Activated CD4-positive, alpha-beta T cell treated with anti-CD3 and anti-CD28 coated beads, Interleukin-2, amount 50 U/mL, for 24 hours (primary cell): ENCODE results near the gene CALML6.
"Not testable (repeated sequence)": the region's sequence is repeated elsewhere in the genome, so short reads cannot be mapped to it uniquely, and the experiment has no call there.

Experiments used
- DNase-seq, 2 donors: peaks; one replicate each; pipeline ENCODE4 v3.0.0-alpha.2; 2020; ENCODE audit warnings: low read depth in 1 of 2, low spot score in 1 of 2

CALML6 gene, protein sequence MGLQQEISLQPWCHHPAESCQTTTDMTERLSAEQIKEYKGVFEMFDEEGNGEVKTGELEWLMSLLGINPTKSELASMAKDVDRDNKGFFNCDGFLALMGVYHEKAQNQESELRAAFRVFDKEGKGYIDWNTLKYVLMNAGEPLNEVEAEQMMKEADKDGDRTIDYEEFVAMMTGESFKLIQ

DNA sequence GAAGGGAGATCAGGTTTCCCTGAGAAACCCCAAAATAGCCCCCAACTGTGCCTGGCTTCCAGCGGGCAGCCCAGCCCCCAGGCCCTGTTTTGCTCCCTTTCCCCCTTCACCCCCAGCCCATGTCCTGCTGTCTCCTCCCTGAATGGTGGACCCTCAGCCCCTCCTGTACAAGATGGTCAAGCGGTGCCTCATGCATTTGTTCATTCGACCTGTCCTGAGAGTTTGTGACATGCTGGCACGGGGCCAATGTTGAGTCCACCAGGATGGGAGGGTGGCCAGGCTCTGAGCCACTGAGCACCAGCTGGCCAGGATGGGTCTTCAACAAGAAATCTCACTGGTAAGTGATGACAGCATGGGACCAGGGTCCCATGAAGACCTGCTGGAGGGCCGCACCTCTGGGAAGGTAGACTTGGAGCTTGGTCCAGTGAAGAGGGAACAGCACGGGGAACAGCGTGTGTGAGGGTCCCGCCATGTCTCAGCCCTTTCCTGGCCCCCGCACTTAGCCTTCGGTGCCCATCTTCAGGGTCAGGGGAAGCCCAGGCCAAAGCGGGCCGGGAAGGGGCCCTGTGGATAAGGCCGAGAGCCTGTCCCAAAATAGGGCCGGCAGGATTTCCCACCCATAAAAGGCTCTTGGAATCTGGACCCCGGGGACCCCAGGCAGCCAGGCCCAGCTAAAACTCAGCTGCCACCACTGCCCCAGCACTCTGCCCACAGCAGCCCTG, at the start of gene CALML6:
TSS of gene CALML6 (plus strand) at position 290 of the 722 bp plus-strand sequence. CDS start at position 311, 21 bp downstream.
- no peak for DNase-seq

DNA sequence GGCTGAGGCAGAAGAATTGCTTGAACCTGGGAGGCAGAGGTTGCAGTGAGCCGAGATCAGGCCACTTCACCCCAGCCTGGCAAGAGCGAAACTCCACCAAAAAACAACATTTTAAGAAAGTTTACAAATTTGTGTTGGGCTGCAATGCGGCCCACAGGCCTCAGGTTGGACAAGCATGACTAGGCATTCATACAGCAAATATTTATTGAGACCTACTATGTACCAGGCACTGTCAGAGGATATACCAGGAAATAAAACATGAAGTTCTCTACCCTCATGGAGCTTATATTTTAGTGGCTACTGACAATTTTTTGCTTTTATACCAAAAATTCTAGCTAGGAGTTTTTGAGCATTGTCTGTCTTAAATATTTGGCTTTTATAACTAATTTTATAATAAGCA, 47.9 kb upstream of the CALML6 start:
- no peak for DNase-seq

DNA sequence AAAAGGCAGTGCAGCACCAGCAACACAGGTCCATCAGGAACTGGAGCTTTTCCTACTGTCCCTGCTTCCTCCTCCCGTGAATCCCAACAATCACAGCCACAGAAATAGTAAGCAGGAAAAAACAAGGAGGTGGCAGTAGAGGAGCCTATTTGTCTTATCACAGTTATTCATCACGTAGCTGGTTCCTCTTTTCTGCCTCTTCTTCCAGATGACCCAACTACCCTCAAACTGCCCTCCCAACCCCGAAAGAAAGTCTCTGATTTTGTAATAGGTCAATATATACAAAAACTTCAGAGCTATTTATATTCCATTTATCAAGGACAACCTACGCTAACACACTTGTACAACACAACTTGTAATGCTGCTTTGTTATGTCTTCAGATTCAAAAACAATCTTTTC, 45.6 kb upstream of the CALML6 start:
- DNase-seq = no peak

DNA sequence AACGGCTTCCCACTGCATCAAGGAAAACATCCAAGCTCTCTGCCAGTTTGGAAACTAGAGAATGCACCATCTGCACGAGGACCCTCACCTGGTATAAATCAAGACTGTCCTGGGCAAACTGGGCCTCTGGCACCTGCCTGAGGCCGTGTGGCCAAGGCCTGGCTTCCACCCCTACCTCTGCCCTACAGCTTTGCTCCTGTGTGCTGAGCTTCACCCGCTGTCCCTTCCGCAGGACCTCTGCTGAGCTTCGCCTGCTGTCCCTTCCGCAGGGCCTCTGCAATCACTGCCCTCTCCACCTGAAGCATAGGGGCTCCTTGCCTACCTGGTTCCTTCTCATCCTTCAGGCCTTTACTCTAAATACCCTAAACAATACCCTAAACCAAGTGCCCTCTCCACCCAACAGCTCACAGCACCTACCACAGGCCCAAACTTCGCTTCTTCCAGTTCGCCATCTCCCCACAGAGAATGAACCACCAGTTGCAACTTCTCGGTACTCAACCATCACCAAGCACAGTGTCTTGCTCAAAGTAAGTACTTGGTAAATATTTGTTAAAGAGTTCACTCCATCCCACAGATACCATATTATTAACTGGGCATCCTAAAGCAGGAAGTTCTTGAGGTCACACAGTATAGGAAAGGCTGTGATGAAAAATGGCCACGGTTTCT, 42.6 kb upstream of the CALML6 start:
- DNase-seq = no peak

DNA sequence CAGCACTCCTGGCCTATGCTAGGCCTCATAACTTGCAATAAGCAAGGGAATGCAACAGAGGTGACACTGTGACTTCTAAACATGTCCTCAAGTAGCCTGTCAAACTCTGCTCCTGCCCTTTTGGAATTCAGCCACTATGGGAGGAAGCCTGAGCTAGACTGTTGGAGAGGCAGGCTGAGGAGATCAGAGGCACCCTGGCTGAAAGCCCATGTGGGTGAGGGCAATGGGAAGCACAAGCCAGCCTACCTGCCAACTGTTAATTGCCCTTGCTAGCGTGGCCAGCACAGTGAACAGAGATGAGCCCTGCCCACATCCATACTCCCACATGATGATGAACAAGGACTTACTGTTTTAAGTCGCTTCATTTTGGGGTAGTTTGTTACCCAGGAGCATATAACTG, 41.9 kb upstream of the CALML6 start:
- DNase-seq = no peak

DNA sequence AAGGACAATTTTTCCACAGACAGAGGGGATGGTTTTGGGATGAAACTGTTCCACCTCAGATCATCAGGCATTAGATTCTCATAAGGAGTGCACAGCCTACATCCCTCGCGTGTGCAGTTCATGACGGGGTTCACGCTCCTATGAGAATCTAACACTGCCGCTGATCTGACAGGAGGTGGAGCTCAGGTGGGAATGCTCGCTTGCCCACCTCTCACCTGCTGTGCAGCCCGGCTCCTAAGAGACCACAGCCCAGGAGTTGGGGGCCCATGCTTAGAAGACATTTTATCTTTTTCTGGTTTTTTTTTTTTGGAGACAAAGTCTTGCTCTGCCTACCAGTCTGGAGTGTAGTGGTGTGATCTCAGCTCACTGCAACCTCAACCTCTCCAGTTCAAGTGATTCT, 40.2 kb upstream of the CALML6 start:
- no peak for DNase-seq

DNA sequence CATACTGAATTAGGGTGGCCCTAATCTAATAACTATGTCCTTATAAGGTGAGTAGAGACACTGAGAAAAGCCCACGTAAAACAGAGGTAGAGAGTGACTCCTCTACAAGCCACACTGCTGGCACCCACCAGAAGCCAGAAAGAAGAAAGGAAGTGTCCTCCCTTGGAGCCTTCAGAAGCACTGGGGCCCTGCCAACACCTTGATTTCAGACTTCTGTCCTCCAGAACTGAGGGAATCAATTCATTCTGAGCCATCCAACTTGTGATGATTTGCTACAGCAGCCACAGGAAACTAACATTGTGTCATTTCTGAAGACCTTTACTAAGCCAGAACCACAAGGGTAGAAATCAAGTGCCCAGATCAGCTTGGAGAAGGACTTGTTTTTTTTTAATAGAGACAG, 39.1 kb upstream of the CALML6 start:
- DNase-seq = no peak

DNA sequence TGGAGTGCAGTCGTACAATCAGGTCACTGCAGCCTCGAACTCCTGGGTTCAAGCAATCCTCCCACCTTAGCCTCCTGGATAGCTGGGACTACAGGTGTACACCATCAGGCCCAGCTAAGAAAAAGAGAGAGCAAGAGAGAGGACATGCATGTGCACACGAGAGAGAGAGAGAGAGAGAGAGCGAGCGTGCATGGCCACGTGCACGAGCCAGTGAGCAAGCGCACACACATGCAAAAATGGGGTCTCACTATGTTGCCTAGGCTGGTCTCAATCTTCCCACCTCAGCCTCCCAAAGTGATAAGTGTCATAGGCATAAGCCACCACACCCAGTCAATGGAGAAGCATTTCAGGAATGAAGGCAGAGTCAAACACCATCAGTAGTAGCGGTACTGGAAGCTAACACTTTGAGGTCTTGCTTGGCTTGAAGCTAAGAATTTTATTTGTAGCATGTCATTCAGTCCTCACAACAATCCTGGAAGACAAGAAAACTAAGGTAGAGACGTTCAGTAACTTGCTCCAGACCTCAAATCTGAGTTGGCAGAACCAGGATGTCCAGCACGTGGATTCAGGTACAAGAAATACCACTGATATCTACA, 38.6 kb upstream of the CALML6 start:
- DNase-seq = no peak

DNA sequence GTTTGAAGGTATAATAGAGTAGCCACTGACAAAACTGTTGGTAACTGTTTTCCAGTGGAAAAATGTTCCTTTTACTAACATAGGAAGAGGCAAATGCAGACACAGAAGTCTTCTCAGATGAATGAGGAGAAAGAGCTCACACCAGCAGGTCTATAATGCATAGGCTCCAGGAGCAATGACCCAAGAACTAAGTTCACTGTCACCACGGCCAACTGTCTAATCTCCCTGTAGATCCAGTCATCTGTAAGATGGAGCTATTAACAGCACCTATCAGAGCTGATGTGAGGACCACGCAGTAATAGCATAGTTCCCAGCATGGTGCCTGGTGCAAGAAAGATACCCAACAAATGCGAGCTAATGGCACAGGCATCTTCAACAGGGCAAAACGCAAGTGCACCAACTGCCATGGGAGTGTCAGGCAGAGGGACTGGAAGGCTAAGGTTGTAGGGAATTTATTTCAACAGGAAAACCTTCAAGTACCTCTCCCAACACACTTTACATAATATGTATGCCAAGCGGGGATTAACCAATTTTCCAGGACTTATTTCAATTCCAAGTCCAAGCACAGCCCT, 37.1 kb upstream of the CALML6 start:
- no peak for DNase-seq

DNA sequence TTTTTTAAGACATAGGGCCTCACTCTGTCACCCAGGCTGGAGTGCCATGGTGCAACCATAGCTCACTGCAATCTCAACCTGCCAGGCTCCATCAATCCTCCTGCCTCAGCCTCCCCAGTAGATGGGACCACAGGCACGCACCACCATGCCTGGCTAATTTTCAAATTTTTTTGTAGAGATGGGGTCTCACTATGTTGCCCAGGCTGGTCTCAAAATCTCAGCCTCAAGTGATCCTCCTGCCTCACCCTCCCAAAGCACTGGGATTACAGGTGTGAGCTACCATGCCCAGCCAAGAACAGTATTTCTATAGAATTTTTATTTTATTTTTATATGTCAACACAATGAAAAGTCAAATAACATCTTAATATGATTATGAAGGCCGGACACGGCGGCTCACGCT, 35.1 kb upstream of the CALML6 start:
- DNase-seq = no peak

DNA sequence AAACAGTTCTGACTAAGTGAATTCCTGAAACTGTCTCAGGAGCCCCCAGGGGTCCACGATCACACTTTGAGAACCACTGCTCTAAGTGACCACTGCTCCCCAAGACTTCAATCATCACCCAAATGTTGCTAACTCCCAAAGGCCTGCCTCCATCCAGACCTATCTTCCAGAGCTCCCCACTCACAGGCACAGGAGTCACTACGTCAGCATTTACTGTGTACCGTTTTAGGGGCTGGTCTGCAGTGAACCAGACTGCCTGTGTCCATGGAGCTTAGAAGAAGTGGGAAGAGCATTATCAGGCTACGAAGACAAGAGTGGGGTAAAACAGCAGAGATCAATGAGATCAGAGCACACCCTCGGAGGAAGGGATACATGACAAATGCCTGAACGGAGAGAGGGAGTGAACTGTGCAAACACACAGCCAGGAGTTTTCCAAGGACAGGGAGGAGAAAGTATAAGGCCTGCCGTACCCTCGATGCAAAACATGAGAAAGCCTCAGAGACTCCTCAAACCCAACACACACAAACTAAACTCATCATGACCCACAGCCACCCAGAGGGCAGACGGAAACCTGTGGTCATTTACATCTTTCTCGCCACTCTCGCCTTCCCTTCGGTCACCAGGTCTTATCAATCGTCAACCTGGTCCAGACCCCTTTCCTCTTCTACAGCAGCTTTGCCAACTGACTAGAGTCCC, 34.3 kb upstream of the CALML6 start:
- no peak for DNase-seq

DNA sequence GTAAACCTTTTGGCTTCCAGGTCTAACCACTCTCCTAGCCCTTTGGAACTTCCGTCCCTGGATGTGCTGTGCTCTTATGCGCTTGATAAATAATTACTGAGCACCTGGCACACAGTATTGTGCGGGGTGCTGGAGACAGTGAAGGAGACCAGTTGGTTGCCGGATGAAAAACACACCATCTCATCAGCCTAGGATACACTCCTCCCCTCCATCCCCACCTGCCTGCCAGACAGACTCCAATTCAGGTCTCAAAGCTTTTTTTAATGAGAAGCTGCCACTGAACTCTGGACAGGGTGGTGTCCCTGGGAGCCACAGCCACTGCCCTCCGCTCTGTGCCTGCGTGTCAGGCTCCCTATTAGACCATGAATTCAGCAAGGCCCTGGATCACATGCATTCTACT, 33.3 kb upstream of the CALML6 start:
- DNase-seq = no peak

DNA sequence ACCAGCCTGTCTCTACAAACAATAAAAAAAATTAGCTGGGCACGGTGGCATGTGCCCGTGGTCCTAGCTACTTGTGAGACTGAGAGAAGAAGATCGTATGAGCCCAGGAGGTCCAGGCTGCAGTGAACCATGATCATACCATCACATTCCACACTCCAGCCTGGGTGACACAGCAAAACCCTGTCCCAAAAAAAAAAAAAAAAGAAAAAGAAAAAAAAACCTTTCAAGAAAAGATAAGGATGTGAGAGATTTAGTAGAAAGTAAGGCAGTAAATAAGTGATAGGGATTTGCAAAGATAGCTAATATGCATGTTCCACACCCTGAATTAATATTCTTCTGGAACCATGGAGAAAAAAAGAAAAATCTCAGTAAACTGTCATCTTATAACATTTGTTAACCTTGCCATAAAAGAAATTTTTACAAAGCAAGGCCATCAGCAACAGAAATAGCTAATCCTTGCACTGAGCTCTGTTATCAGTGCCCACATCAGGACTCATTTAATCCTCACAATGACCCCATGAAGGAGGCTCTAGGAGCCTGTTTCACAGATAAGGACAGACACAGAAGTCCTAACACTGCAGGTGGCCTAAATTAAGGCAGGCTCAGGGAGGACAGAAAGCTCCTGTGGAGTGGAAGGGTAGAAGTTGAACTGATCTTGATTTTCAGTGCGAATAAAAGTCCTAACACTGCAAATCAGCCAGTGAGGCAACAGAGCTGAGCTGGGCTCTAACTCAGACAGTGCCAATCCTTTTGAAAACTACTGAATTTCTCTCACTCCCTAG, 31.8 kb upstream of the CALML6 start:
- no peak for DNase-seq

DNA sequence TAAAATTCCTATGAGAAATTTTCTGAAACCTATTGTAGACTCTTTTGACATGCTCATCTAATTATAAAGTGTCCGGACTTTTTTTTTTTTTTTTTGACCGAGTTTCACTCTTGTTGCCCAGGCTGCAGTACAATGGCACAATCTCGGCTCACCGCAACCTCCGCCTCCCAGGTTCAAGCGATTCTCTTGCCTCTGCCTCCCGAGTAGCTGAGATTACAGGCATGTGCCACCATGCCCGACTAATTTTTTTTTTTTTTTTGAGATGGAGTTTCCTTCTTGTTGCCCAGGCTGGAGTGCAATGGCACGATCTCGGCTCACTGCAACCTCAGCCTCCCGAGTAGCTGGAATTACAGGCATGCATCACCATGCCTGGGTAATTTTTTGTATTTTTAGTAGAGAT, 31.2 kb upstream of the CALML6 start:
- DNase-seq = not testable (repeated sequence)

DNA sequence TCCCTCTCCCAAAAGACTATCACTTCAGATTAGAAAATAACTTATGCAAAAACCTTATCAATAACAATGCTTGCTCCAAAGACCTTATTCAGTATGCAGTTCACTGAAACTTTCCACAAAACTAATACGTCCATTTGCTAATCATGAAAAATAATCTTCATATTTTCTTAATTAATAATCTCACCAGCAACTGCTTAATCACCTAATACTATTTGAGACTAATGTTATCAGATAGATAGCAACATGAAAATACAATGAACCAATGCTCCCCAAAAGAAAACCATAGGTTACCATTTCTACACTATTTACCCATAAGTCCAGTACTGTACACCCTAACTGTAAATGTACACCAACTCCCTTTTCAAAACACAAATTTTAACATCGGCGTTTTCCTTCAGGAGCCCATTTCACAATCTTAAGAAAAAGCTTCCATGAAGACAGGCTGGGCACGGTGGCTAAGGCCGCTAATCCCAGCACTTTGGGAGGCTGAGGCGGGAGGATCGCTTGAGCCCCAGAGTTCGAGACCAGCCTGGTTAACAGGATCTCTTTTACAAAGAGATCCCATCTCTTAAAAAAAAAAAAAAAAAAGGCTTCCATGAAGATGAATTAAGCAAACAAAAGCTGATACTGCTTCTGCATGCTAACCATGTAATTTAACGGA, 25.8 kb upstream of the CALML6 start:
- no peak for DNase-seq

DNA sequence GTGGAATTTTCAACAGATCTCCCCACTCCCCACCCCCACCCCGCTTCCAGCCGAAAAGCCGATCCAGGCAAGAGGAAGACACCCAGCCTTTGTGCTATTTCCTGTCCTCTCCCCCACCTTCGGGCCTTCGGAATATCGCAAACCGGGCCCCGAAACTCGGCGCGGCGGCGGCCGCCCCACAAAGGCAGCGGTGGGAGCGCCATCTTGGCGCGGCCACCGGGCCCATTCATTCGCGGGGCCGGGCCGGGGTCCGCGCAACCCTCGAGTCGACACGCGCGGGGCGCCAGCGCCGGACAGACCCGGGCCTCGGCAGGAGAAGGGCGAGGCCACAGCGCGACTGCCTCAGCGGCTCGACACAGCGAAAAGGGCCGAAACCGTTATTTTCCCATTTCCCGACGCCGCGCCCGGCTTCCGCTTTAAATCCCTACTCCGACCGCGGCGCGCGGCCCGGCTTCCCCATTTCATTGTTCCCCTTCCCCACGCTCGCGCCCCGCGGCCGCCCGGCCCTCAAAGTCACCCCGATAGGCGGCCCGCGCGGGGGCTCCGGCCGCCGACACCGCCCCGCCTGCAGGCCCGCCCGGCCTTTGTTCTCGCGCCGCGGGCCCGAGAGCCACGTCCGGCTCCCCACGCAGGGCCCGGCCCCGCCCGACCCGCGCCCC, 25.1 kb upstream of the CALML6 start:
- peak in 1 of 2 donors; percentile 20 for DNase-seq

DNA sequence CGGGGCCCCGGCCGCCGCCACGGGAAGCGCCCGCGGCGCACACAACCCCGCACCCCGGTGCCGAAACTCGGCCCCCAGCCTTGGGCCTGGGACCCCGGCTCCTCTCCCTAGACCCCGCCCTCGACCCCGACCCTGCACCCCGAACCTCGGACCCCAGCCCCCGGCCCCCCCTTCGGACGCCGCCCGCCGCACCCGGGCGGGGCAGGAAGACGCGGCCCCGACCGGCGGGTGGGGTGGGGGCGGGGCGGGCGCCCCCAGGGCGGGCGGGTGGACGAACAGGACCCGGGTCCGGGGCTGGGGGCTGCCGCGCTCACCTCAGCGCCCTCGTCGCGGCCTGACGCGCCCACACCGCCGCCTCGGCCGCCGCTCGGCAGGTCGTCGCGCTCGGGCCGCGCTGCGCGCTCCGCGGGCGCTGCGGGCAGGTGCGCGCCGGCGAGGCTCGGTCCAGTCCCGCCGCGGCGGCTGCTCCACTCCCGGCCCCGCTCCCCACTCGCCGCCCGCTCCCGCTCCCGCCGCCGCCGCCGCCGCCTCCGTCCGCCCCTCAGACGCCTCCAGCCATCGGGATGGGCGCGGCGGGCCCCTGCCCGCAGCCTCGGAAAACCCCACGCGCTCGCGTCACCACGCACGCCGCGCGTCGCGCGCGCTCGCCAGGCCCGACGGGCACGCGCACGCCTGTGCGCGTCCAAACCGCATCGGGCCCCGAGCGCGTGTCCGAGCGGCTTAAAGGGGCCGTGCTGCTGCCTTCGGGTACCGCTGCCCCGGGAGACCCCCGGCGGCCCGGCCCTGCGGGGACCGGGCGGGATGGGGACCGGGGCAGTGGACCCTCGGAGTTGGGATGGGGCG, 24.3 kb upstream of the CALML6 start, which contains the start of gene GNB1:
TSS of gene GNB1 (minus strand) at position 582 of the 843 bp plus-strand sequence. CDS start 65,634 bp downstream, outside the sequence.
- DNase-seq = peak; percentile 80 to 82

DNA sequence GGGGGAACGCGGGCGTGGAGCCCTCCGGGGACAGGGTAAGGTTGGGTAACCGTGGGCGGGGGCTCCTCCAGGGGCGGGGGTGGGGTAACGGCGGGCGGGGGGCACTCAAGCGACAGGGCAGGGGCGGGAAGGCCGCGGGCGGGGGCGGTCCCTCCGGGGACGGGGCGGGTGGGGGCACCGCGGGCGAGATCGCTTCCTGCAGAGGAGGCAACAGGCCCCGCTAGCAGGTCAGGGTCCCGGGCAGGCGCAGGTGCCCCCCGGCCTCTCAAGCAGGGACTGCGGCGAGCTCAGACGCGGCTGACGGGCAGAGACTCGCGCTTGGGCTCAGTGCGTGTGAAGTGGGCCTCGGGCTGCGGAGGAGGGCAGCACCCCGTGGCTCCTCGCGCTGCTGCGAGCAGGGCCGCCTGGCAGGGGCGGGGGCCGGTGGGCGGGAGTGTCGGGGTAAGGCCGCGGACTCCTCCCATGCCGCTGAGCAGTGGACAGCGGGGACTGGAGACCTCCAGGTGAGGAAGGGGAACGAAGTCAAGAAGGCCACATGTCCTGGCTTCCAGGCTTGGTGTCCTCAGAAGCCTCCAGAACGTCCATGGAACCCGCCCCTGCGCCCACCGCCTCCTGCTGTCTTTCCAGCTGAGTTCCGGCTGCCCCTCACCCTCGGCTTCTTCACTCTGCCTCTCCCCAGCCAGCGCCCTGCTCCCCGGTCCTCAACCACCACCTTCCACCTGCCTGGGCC, 23.5 kb upstream of the CALML6 start:
- peak in 1 of 2 donors; percentile 62 for DNase-seq
